ENCODE measurements around the gene KIZ. TPM values are rescaled to one million over a fixed set of nuclear protein-coding genes. Genes with fewer than 3 reads are reported as not detected.

KIZ gene
- polyA plus RNA-seq, 3 donors from 2014 or later = 14.2 to 20.7 (median 15.4) TPM

DNA sequence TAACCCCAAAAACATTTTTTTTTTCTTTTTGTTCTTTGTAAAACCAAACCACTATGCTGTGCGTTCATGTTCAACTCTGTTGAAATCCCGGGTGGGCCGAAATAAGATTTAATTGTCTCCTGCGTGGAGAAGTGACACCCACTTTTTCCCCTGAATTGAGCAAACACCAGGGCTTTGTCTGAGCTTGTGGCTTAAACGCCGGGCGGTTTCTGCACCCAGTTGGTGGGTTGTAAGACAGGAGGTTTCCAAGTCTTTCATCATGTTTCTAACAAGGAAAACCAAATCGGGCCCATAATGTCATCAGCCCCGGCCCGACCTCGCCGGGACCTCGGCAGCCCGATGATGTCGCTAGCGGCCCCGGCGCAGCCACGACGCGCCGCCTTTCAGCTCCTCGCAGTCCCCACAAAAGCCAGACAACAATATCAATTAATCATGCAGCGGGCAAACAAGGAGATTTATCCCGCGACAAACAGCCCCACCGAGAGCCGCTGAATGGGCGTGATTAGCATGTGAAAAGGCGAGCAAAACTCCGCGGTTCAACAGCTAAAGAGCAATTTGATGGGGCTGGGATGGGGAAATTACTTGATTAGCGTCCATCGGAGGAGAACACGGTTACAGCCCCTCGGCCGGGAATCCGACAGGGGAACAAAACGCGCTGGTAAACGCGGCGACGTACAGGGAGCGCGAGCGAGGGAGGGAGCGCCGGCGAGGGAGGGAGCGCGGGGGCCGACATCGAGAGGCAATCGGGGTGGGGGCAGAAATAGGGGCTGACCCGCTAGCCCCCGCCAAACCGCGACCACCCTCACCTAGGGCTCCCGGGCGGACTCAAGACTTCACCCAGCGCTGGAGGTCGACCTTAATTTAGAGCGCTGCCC is 25.1 kb upstream of the KIZ start:
- Mint-ChIP-seq H3K9me3 (peaks cover 0 to 9% (median under 1%) of the 10 kb centered on the region in 6 donors), H3K27me3 (ENCODE audit: low read depth in 3 of 3) (peaks cover 36 to 51% (median 43%) of the 10 kb centered on the region in 3 donors), H3K4me1 (peaks cover 35 to 48% of the 10 kb centered on the region in 2 donors), H3K36me3 (peaks cover 0 to 3% (median 0%) of the 10 kb centered on the region in 3 donors), H3K4me3 (peak overlapping the region; percentile 85 to 99 (median 92)), H3K27ac (peak overlapping the region; percentile 51 to 96 (median 85))
- peak; percentile 27 to 40 (median 32) for DNase-seq

DNA sequence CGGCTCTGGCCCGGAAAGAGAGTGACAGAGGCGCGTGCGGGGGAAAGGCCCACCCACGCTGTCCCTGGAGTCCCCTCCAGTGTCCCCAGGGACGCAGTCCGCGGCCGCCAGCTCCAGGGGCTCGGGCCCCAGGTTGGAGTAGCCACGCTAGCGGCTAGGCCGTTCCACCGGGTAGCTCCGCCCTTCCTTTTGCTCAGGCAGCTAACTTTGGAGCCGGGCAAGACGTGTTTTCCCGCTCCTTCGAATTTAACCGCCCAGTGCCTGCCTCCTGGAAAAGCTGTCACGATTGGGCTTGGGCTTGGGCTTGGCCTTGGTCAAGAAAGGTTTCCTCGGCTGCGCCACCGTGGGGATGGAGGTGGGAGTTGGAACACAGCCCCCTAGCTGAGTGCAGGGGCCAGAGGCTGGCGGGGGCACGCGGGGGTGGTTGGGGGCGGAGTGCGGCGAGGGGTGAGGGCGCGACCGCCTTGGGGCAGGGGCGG is 24.4 kb upstream of the KIZ start:
- Mint-ChIP-seq H3K4me3 (peak overlapping the region; percentile 85 to 99 (median 92)), H3K9me3 (peaks cover 0 to 9% (median under 1%) of the 10 kb centered on the region in 6 donors), H3K36me3 (peaks cover 0 to 3% (median 0%) of the 10 kb centered on the region in 3 donors), H3K27ac (no peak overlapping the region), H3K27me3 (ENCODE audit: low read depth in 3 of 3) (peaks cover 39 to 56% (median 43%) of the 10 kb centered on the region in 3 donors), H3K4me1 (peaks cover 35 to 48% of the 10 kb centered on the region in 2 donors)
- DNase-seq = peak in 1 of 3 donors; percentile 22

DNA sequence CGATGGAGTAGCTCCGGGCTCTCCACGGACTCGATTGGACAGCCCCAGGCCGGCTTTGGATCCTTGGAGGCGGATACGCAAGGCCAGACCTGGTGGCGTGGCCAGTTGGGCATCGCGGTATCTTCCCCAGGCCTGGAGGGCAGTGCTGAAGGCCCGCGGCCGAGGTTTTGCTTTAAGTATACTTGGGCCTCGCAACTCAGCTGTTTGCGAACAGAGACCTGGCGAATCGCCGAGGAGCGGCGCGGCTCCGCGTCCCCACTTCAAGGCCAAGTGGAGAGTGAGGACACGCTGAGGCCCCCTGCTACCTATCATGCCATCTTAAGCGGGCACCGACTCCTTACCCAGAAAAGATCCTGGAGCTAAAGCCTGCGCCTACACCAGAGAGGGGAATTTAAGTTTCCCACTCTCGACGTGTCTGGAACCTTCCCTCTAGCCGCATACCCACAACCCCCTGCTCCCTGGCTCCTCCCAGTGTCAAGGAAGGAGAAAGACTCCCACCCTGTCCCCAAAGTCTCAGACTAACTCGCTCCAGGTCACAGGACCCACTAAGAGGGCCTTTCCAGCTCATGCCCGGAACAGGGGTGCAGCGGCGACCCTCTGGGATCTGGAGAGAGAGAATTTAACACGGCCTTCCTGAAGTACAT is 23.8 kb upstream of the KIZ start:
- DNase-seq = peak in 1 of 3 donors; percentile 19
- Mint-ChIP-seq H3K4me1 (peaks cover 35 to 48% of the 10 kb centered on the region in 2 donors), H3K27me3 (ENCODE audit: low read depth in 3 of 3) (peaks cover 43 to 54% (median 45%) of the 10 kb centered on the region in 3 donors)

DNA sequence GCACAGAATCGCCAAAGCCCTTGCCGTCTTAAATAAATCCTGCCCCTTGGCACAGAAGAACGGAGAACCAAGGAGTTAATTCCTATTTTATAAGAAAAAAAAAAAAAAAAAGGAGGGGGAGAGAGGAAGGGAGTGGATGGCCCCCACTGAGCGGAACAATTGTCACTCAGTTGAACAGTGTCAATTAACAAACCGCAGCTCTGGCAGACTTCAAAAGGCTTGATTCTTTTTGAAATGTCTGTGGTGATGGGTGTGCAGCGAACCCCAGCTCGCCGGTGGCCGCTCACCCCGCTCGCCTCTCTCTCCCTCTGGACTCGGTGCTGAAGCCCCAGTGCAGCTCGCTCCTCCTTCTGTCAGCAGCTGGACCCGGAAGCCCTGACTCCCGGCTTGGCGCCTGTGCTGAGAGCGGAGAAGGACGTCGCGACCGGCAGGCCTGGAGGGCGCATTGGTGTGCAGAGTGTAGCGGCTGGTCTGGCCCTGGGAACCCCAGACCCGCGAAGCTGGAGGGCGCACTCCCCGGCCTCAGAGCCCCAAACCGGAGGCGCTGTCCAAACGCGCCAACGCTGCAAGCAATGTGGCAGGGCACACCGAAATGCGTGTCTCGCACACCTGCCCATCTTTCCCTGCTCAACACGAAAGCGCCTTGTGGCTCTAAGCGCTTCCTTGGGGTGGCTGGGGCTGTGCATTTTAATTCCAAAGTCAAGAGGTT is 23.1 kb upstream of the KIZ start:
- DNase-seq = peak; percentile 32 to 54 (median 46)
- H3K9me3 Mint-ChIP-seq = peaks cover 0 to 9% (median under 1%) of the 10 kb centered on the region in 6 donors
- peak overlapping the region; percentile 80 to 99 (median 87) for H3K4me3 Mint-ChIP-seq
- peaks cover 35 to 48% of the 10 kb centered on the region in 2 donors for H3K4me1 Mint-ChIP-seq
- H3K27ac Mint-ChIP-seq = peak overlapping the region in 4 of 6 donors; percentile 27 to 67 (median 61)
- peaks cover 0 to 3% (median 0%) of the 10 kb centered on the region in 3 donors for H3K36me3 Mint-ChIP-seq
- H3K27me3 Mint-ChIP-seq (ENCODE audit: low read depth in 3 of 3) = peaks cover 45 to 57% (median 49%) of the 10 kb centered on the region in 3 donors

More for the DNA sequence above, 23.8 kb upstream of the KIZ start:
- H3K9me3 Mint-ChIP-seq = peaks cover 0 to 9% (median 0%) of the 10 kb centered on the region in 6 donors
- H3K4me3 Mint-ChIP-seq = peak overlapping the region; percentile 80 to 99 (median 87)
- peak overlapping the region in 4 of 6 donors; percentile 27 to 67 (median 61) for H3K27ac Mint-ChIP-seq
- H3K36me3 Mint-ChIP-seq = peaks cover 0 to 3% (median 0%) of the 10 kb centered on the region in 3 donors

DNA sequence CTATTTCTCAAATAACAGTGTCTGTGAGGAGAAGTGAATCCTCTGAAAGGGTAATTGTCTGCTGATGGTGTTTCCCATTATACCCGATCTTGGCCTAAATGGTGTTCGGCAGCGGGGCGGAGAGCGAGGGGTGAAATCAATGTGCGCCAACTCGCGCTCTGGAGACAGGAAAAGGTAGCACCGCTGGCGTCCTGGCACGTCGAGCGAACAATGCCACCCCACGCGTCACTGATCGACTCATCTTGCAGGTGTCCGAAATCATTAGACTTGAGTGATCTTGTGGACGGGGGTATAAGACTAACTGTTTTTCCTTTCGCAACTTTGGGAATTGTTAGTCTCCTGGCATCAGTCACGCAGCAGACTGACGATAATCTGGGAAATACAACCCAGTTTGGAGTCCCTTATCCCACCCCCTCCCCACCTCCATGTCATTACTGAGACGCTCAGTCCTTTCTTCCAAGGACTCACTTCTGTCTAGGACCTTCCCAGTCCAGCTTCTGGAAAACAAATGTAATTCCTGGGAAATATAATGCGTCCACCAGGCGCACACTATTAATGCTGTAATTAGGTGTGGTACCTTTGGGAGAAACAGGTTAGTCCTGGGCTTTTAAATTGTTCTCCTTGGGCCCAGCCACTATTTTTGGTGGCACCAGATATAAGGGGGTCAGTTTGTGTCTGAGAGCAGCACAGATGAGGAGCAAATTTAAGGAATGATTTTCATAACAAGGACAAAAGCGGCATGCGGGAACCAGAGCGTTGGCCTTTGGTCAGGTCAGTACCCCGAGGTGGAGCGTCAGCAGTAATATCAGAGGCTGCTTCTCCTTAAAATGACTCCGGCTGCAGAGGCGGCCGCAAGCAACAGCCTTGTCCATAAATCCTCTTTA is 22.1 kb upstream of the KIZ start:
- H3K4me1 Mint-ChIP-seq = peaks cover 35 to 47% of the 10 kb centered on the region in 2 donors
- peaks cover 41 to 57% (median 56%) of the 10 kb centered on the region in 3 donors for H3K27me3 Mint-ChIP-seq (ENCODE audit: low read depth in 3 of 3)
- peak overlapping the region; percentile 40 to 99 (median 87) for H3K4me3 Mint-ChIP-seq
- H3K27ac Mint-ChIP-seq = no peak overlapping the region
- peaks cover 0 to 3% (median 0%) of the 10 kb centered on the region in 3 donors for H3K36me3 Mint-ChIP-seq
- DNase-seq = no peak
- peaks cover 0 to 9% (median under 1%) of the 10 kb centered on the region in 6 donors for H3K9me3 Mint-ChIP-seq

DNA sequence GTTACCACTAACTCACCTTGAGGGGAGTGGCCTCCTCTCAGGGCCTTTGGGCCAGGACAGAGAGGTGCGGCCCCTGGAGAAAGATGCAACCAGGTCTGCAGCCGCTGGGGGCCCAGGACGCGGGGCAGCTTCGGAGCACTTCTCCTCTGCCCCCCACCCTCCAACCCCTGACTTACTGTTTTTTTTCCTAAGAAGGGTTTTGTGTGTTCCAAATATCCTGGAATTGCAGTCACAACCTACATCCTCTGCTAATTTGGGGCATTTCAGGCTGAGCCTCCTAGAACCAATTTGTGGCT is 21.5 kb upstream of the KIZ start:
- Mint-ChIP-seq H3K4me3 (no peak overlapping the region), H3K27me3 (ENCODE audit: low read depth in 3 of 3) (peaks cover 39 to 51% (median 51%) of the 10 kb centered on the region in 3 donors), H3K36me3 (peaks cover 0 to 3% (median 0%) of the 10 kb centered on the region in 3 donors), H3K4me1 (peaks cover 35 to 41% of the 10 kb centered on the region in 2 donors), H3K9me3 (peaks cover 0 to 9% (median under 1%) of the 10 kb centered on the region in 6 donors), H3K27ac (no peak overlapping the region)
- DNase-seq = no peak

DNA sequence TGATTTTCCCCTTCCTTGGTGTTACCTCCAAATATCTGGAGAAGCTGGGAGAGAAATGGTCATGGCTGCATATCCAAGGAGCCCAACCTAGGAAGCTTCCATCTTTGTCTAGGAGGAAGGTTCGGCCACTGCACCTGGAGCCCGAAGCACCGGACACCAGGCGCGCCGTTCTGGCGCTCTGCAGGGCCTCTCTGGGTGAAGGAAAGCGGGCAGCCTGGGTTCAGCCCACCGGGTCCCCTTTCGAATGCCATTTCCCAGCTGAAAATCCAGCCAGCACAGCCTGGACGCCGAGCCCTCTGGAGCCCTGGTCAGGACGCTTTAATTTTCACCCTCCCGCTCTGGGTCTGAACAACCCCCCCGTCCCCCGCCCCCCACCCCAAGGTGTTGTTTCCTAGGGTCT is 21.0 kb upstream of the KIZ start:
- peaks cover 0 to 3% (median 0%) of the 10 kb centered on the region in 3 donors for H3K36me3 Mint-ChIP-seq
- H3K27me3 Mint-ChIP-seq (ENCODE audit: low read depth in 3 of 3) = peaks cover 39 to 51% (median 49%) of the 10 kb centered on the region in 3 donors
- H3K4me3 Mint-ChIP-seq = no peak overlapping the region
- peaks cover 0 to 7% (median under 1%) of the 10 kb centered on the region in 6 donors for H3K9me3 Mint-ChIP-seq
- DNase-seq = no peak
- peaks cover 31 to 36% of the 10 kb centered on the region in 2 donors for H3K4me1 Mint-ChIP-seq
- no peak overlapping the region for H3K27ac Mint-ChIP-seq

DNA sequence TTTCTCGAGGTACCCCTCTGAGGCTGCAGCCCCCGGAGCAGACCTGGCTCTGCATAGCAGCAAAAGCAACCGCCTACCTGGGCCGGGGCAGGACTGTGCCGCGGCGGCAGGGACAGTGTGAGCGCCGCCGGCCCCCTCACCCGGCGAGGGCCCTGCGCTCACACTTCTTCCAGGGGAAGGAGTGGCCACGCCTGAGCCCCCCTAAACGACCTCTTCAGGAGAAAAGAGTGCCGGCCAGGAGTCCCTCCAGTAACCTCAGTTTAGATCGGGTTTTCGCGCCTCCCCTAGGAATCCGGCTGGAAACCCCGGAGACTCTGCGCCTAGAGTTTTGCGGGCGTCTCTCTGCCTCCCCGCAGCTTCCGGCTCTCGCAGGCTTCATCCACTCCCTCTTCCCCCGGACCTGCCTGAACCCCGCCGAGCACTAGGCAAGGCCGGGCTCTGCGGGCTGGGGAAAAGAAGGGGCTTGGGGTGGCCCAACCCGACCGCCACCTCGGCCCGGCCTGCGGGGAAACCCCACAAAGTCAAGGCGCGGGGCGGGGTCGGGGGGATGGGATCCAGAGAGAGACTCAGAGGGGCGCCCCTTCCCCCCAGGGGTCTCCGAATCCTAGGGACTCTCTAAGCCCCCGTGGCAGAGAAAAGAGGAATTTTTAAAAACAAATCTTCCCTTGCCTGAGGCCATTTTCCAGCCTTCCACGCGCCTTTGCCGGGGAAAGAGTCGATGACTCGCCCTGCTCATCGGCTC is 20.3 kb upstream of the KIZ start:
- Mint-ChIP-seq H3K9me3 (peaks cover 0 to 3% (median under 1%) of the 10 kb centered on the region in 6 donors), H3K27me3 (ENCODE audit: low read depth in 3 of 3) (peaks cover 34 to 48% (median 42%) of the 10 kb centered on the region in 3 donors), H3K4me1 (peaks cover 25 to 29% of the 10 kb centered on the region in 2 donors), H3K4me3 (no peak overlapping the region), H3K36me3 (peaks cover 0 to 2% (median 0%) of the 10 kb centered on the region in 3 donors), H3K27ac (no peak overlapping the region)
- DNase-seq = no peak

DNA sequence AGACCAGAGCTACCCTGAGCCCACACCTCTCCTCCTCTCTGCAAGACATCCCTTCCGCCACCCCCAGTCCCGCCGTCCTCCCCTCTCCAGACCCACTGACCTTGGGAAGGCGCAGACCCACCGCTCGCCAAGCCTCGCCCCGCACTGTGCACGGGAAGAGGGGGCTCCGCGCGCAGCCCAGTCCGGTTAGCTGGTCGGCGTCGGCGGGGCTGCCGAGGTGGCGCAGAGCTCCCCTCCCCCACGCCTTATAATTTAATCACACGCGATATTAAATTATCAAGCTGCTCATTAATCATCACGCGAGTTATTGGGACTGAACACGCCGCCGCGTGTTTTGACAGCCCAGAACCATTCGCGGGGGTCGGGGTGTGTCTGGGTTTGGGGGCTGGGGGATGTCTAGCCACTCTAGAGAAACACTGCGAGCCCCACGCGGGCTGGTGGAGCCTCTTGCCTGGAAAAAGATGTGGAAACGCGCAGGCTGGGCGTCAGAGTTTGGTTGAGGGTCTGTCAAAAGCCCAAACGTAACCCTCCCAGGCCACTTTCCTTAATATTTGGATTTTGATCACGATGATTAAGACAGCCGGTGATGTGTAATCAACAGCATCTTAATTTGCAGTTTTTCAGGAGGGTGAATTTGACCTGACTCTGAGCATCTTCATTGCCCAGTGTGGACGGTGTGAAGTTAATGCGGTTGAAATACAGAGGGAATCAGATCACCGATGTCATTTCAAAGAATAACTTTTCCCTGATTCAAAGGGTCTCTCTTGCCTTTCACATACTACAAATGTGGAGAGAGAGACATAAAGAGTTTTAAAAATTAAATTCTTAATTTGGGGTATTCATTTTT is 19.5 kb upstream of the KIZ start, which contains the start of gene LINC00237:
LINC00237 (minus strand) TSS at position 188 of the 847 bp plus-strand sequence.
- peaks cover 20 to 24% of the 10 kb centered on the region in 2 donors for H3K4me1 Mint-ChIP-seq
- no peaks in the 10 kb centered on the region for H3K36me3 Mint-ChIP-seq
- peaks cover 33 to 44% (median 39%) of the 10 kb centered on the region in 3 donors for H3K27me3 Mint-ChIP-seq (ENCODE audit: low read depth in 3 of 3)
- no peak for DNase-seq
- H3K27ac Mint-ChIP-seq = no peak within 1 kb of the TSS
- H3K9me3 Mint-ChIP-seq = peaks cover 0 to 3% (median 0%) of the 10 kb centered on the region in 6 donors
- H3K4me3 Mint-ChIP-seq = peak within 1 kb of the TSS in 1 of 5 donors; percentile 22

DNA sequence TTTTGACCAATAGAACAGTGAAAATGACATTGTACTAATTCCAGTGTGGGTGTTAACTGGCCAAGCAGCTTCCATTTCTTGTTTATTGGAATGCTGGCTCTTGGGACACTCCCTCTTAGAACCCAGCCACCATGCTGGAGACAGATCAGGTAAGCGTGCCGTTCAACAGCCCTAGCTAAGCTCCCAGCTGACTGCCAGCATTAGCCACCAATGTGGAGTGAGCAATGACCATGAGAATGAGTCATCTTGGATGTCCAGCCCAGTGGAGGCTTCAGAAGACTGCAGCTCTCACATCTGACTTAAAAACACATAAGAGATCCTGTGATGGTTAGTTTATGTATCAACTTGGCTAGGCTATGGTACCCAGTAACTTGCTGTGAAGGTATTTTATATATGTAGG is 16.7 kb upstream of the KIZ start:
- no peak for DNase-seq
- H3K4me3 Mint-ChIP-seq = no peak overlapping the region
- H3K27me3 Mint-ChIP-seq (ENCODE audit: low read depth in 3 of 3) = peaks cover 14 to 29% (median 28%) of the 10 kb centered on the region in 3 donors

DNA sequence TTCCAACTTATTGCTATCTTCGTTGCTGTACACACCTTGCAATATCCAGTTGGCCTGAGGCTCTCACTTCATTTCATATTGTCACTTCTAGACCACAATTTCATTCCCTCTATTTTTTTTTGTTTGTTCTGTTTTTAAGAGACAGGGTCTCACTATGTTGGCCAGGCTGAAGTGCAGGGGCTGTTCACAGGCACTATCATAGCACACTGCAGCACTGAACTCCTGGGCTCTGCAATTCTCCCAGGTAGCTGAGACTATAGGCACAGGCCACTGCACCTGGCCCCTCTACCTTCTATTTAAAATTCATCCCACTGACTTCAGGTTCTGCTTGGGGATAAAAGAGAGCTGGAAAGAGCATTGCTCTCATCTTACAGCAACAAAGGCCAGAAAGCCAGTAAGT is 15.1 kb upstream of the KIZ start:
- H3K27ac Mint-ChIP-seq = no peak overlapping the region
- DNase-seq = no peak
- peaks cover 8 to 21% (median 18%) of the 10 kb centered on the region in 3 donors for H3K27me3 Mint-ChIP-seq (ENCODE audit: low read depth in 3 of 3)
- no peaks in the 10 kb centered on the region for H3K4me1 Mint-ChIP-seq
- no peaks in the 10 kb centered on the region for H3K36me3 Mint-ChIP-seq
- no peak overlapping the region for H3K4me3 Mint-ChIP-seq
- peaks cover 0 to 3% (median 0%) of the 10 kb centered on the region in 6 donors for H3K9me3 Mint-ChIP-seq

More for the DNA sequence above, 16.7 kb upstream of the KIZ start:
- peaks cover 0 to under 1% of the 10 kb centered on the region in 2 donors for H3K4me1 Mint-ChIP-seq
- peaks cover 0 to 3% (median 0%) of the 10 kb centered on the region in 6 donors for H3K9me3 Mint-ChIP-seq
- no peak overlapping the region for H3K27ac Mint-ChIP-seq
- H3K36me3 Mint-ChIP-seq = no peaks in the 10 kb centered on the region
